HCT116 (cell line): ENCODE data around the gene ANXA4. TPM values are rescaled to one million over a fixed set of nuclear protein-coding genes. Genes with fewer than 3 reads are reported as not detected.
A peak's percentile ranks its signal among the peaks of the same experiment; 100 is the strongest.
"Not testable (repeated sequence)": the region's sequence is repeated elsewhere in the genome, so short reads cannot be mapped to it uniquely, and the experiment has no call there.

Experiments used
- ATAC-seq: fragments of 200-7000 bp; cut with Tn5 transposase; 2 replicates; pipeline ENCODE4 v1.9.1; 2020; ENCODE audit warnings: mild to moderate bottlenecking, moderate library complexity
- BruUV-seq: library from RNA; stranded (reverse); fragments of 400-500 nt; replicated peaks from 2 replicates; lab custom pipeline; 2021; lab: Mats Ljungman, UMichigan
- CTCF ChIA-PET: fragments of 300-600 bp; sonication (Branson Sonifier 250); formaldehyde crosslinking; loops from one replicate; lab custom pipeline; 2021; ENCODE audit warnings: antibody characterized with exemption; lab: Charles Lee
- POLR2A ChIA-PET: fragments of 300-600, 350-600 bp; sonication (Branson Sonifier 250); formaldehyde crosslinking; loops from one replicate; lab custom pipeline; 2021; ENCODE audit warnings: antibody characterized with exemption; lab: Charles Lee
- RAD21 ChIA-PET, 2 experiments: fragments of 300-600 bp; sonication (Branson Sonifier 250); formaldehyde crosslinking; loops; one replicate each; lab custom pipeline; 2023; ENCODE audit warnings: low total read pairs in 2 of 2; ENCODE audit not compliant: uncharacterized antibody in 2 of 2, unreplicated experiment in 2 of 2, low non-redundant PET in 1 of 2; lab: Charles Lee
- DNase-seq: peaks from one replicate; pipeline ENCODE4 v3.0.0-alpha.2; 2010; ENCODE audit warnings: low read depth, low spot score
- H2AFZ ChIP-seq: fragments of 200-600 bp; shearing (Covaris generic), sonication (generic); 2 replicates; pipeline ENCODE4 v1.6.1; 2017; ENCODE audit warnings: low read depth, mixed run types, mixed read lengths, antibody characterized with exemption, low read length; ENCODE audit not compliant: poor library complexity, severe bottlenecking
- H3K27ac ChIP-seq: 2 replicates; pipeline ENCODE4 v1.5.1; 2012; ENCODE audit warnings: low read depth, low read length
- H3K27me3 ChIP-seq: fragments of 200-600 bp; sonication (generic); 2 replicates; pipeline ENCODE4 v1.6.1; 2016; ENCODE audit warnings: mixed run types, low read length, mixed read lengths; ENCODE audit not compliant: insufficient read depth
- H3K36me3 ChIP-seq, 2 experiments: fragments of 200-500 bp in 1 of 2; fragments of 200-600 bp in 1 of 2; sonication (Bioruptor generic) in 1 of 2; sonication (generic) in 1 of 2; 2 replicates each; pipeline versions ENCODE4 v1.5.1 to v1.6.1; 2014 to 2016; ENCODE audit warnings: low read length in 2 of 2, inconsistent platforms in 1 of 2, mixed read lengths in 1 of 2, mixed run types in 1 of 2; ENCODE audit not compliant: insufficient read depth in 2 of 2, control insufficient read depth in 1 of 2
- H3K4me1 ChIP-seq, 2 experiments: fragments of 200-600 bp in 1 of 2; sonication (generic) in 1 of 2; 2 replicates each; pipeline versions ENCODE4 v1.5.1 to v1.6.1; 2012 to 2017; ENCODE audit warnings: low read length in 2 of 2, inconsistent platforms in 1 of 2, mild to moderate bottlenecking in 1 of 2, mixed read lengths in 1 of 2, mixed run types in 1 of 2, moderate library complexity in 1 of 2; ENCODE audit not compliant: insufficient read depth in 2 of 2, control insufficient read depth in 1 of 2
- H3K4me2 ChIP-seq: fragments of 200-600 bp; sonication (generic); 2 replicates; pipeline ENCODE4 v1.6.1; 2017; ENCODE audit warnings: mixed run types, low read length, mixed read lengths
- H3K4me3 ChIP-seq, 2 experiments: fragments of 200-600 bp in 1 of 2; sonication (generic) in 1 of 2; replicated peaks in 1 of 2; 2 replicates each; pipeline ENCODE4 v1.5.1; 2011 to 2016; ENCODE audit warnings: low read length in 2 of 2, control low read depth in 1 of 2, low read depth in 1 of 2, mild to moderate bottlenecking in 1 of 2, mixed read lengths in 1 of 2, mixed run types in 1 of 2
- H3K79me2 ChIP-seq: fragments of 200-600 bp; sonication (generic); 2 replicates; pipeline ENCODE4 v1.6.1; 2017; ENCODE audit warnings: mild to moderate bottlenecking, mixed run types, low read length, moderate library complexity, mixed read lengths; ENCODE audit not compliant: insufficient read depth
- H3K9ac ChIP-seq: fragments of 200-600 bp; sonication (generic); 2 replicates; pipeline ENCODE4 v1.6.1; 2016; ENCODE audit warnings: low read length, mixed read lengths
- H3K9me2 ChIP-seq: fragments of 200-600 bp; sonication (generic), shearing (Covaris generic); 2 replicates; pipeline ENCODE4 v1.6.1; 2017; ENCODE audit warnings: mixed run types, mild to moderate bottlenecking, moderate library complexity; ENCODE audit not compliant: insufficient read depth
- H3K9me3 ChIP-seq, 2 experiments: fragments of 200-500 bp in 1 of 2; fragments of 200-600 bp in 1 of 2; sonication (Bioruptor generic) in 1 of 2; sonication (generic) in 1 of 2; 2 replicates each; pipeline ENCODE4 v1.6.1; 2014 to 2017; ENCODE audit warnings: low read length in 2 of 2, mixed read lengths in 2 of 2, inconsistent platforms in 1 of 2, low read depth in 1 of 2, mild to moderate bottlenecking in 1 of 2, mixed run types in 1 of 2, moderate library complexity in 1 of 2; ENCODE audit not compliant: control insufficient read depth in 1 of 2, insufficient read depth in 1 of 2
- H4K20me1 ChIP-seq: fragments of 200-600 bp; sonication (generic), shearing (Covaris generic); 2 replicates; pipeline ENCODE4 v1.6.1; 2017; ENCODE audit warnings: mixed run types, mild to moderate bottlenecking, moderate library complexity; ENCODE audit not compliant: insufficient read depth
- ATF3 ChIP-seq: IDR thresholded peaks from 2 replicates; pipeline ENCODE4 v1.6.1; 2012
- CBX3 ChIP-seq: IDR thresholded peaks from 2 replicates; pipeline ENCODE4 v1.6.1; 2012; ENCODE audit warnings: low read depth
- CTCF ChIP-seq, 3 experiments: fragments of 200-600 bp in 1 of 3; sonication (generic) in 1 of 3; IDR thresholded peaks in 2 of 3; conservative IDR thresholded peaks in 1 of 3; 2 replicates each; pipeline ENCODE4 v1.5.1; 2012 to 2017; ENCODE audit warnings: low read depth in 2 of 3, low read length in 2 of 3, antibody characterized with exemption in 1 of 3, borderline replicate concordance in 1 of 3, control low read depth in 1 of 3, mild to moderate bottlenecking in 1 of 3, mixed read lengths in 1 of 3, mixed run types in 1 of 3, moderate library complexity in 1 of 3; ENCODE audit not compliant: insufficient read depth in 1 of 3
- ELF1 ChIP-seq: IDR thresholded peaks from 2 replicates; pipeline ENCODE4 v1.6.1; 2012; ENCODE audit warnings: low read depth, borderline replicate concordance
- EZH2 ChIP-seq: fragments of 200-600 bp; sonication (generic); IDR thresholded peaks from 2 replicates; pipeline ENCODE4 v1.6.1; 2017; ENCODE audit warnings: antibody characterized with exemption, mixed run types
- EZH2phosphoT487 ChIP-seq: fragments of 200-600 bp; IDR thresholded peaks from 2 replicates; pipeline ENCODE4 v1.6.1; 2018; ENCODE audit warnings: antibody characterized with exemption, borderline replicate concordance
- FOSL1 ChIP-seq: IDR thresholded peaks from 2 replicates; pipeline ENCODE4 v1.6.1; 2012; ENCODE audit warnings: low read depth
- MAX ChIP-seq: IDR thresholded peaks from 2 replicates; pipeline ENCODE4 v1.6.1; 2012
- POLR2A ChIP-seq: IDR thresholded peaks from 2 replicates; pipeline ENCODE4 v1.7.0; 2011; ENCODE audit warnings: borderline replicate concordance; ENCODE audit not compliant: insufficient read depth, insufficient read length; ENCODE audit errors: extremely low read depth
- RAD21 ChIP-seq: IDR thresholded peaks from 2 replicates; pipeline ENCODE4 v1.6.1; 2012; ENCODE audit warnings: low read depth, mild to moderate bottlenecking
- SIN3A ChIP-seq: IDR thresholded peaks from 2 replicates; pipeline ENCODE4 v1.6.1; 2012; ENCODE audit warnings: low read depth
- SP1 ChIP-seq: IDR thresholded peaks from 2 replicates; pipeline ENCODE4 v1.6.1; 2012; ENCODE audit warnings: low read depth
- ZNF274 ChIP-seq: fragments of 200-500 bp; sonication (Bioruptor generic); IDR thresholded peaks from 2 replicates; pipeline ENCODE4 v1.6.1; 2014; ENCODE audit warnings: mild to moderate bottlenecking, low read depth, low read length, inconsistent platforms
- intact Hi-C: fragments of 100-400 bp; cut with micrococcal nuclease; formaldehyde crosslinking; loops from 2 replicates; pipeline ENCODE4 v1.10.0; 2022
- total RNA-seq: library from RNA; stranded (reverse); gene quantifications from one replicate; pipeline ENCODE4 v1.2.1, GENCODE V29; 2021; ENCODE audit not compliant: unreplicated experiment

Gene ANXA4
- total RNA-seq, 1 experiment from 2014 or later = 64.6 TPM

GRCh38 chr2:69829256-69830044 lies 87.5 kb downstream of the ANXA4 start, which contains the start of gene GMCL1 (continued):
- TF ChIP-seq ATF3 (no peak), RAD21 (no peak), SP1 (peak; percentile 89), EZH2 (no peak), POLR2A (peak; percentile 79), CBX3 (peak; percentile 40; the same call in 1 of the 2 replicates)

GRCh38 chr2:69830045-69830905 lies 88.3 kb downstream of the ANXA4 start:
- intact Hi-C loops = no loop called here
- CTCF ChIA-PET = interaction anchor here (1.0 kb wide), 1 partner anchor 106 kb away, joined by 4 read pairs; no protein-coding TSS in a partner anchor
- POLR2A ChIA-PET = no interaction called here
- Histone ChIP-seq H4K20me1 (no peaks in the 10 kb centered on the region), H3K4me2 (peak overlapping the region; percentile 78), H3K27me3 (no peaks in the 10 kb centered on the region), H3K79me2 (peaks cover 49% of the 10 kb centered on the region), H3K9ac (peak overlapping the region; percentile 64), H3K4me1 (peaks cover 10 to 16% of the 10 kb centered on the region in 2 experiments; a peak in 3 of 4 replicates), H3K9me2 (no peaks in the 10 kb centered on the region), H3K4me3 (peak overlapping the region; percentile 80 to 86), H3K36me3 (peaks cover 0 to 3% of the 10 kb centered on the region in 2 experiments; a peak in 1 of 4 replicates), H3K27ac (peak overlapping the region; percentile 73), H2AFZ (no peak overlapping the region), H3K9me3 (no peaks in the 10 kb centered on the region)
- TF ChIP-seq FOSL1 (no peak), CTCF (IDR thresholded peaks at IDR 0.05 in 2 of 3, conservative IDR thresholded peaks at IDR 0.05 in 1 of 3; ENCODE audit: borderline replicate concordance in 1 of 3, insufficient read depth in 1 of 3, low read depth in 2 of 3, low read length in 2 of 3) (no peak), RAD21 (no peak), ATF3 (no peak), MAX (no peak), SIN3A (no peak), ELF1 (no peak), CBX3 (no peak), ZNF274 (no peak), EZH2phosphoT487 (no peak)
- DNase-seq = no peak
- no TSS peak for BruUV-seq
- RAD21 ChIA-PET = no interaction called here
- peak; percentile 18 for ATAC-seq

GRCh38 chr2:69830906-69831241 lies 88.9 kb downstream of the ANXA4 start:
- peak overlapping the region; percentile 80 to 86 for H3K4me3 ChIP-seq
- peaks cover 52% of the 10 kb centered on the region for H3K79me2 ChIP-seq
- H2AFZ ChIP-seq, BruUV-seq, DNase-seq, ATAC-seq, intact Hi-C loops, H3K36me3 ChIP-seq, RAD21 ChIA-PET, H3K9me2 ChIP-seq, H4K20me1 ChIP-seq, H3K27ac ChIP-seq, H3K9me3 ChIP-seq, H3K27me3 ChIP-seq, POLR2A ChIA-PET: not testable (repeated sequence)
- H3K4me2 ChIP-seq = peak overlapping the region; percentile 78
- peak overlapping the region; percentile 64; the same call in 1 of the 2 replicates for H3K9ac ChIP-seq
- CTCF ChIA-PET = interaction anchor here (1.0 kb wide), 1 partner anchor 106 kb away, joined by 4 read pairs; no protein-coding TSS in a partner anchor
- peaks cover 10 to 16% of the 10 kb centered on the region in 2 experiments; a peak in 3 of 4 replicates for H3K4me1 ChIP-seq
